ENCODE measurements around the gene HSD17B4.

DNA sequence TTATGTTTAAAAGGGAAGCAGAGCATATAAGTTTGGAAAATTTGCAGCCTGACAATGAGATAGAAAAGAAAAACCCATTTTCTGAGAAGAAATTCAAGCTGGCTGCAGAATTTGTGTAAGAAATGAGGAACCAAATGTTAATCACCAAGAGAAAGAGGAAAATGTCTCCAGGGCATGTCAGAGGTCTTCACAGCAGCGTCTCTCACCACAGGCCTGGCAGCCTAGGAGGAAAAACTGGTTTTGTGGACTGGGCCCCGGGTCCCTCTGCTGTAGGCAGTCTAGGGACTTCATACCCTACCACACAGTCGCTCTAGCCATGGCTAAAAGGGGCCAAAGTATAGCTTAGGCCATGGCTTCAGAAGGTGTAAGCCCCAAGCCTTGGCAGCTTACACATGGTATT, 32.1 kb upstream of the HSD17B4 start:
- TF ChIP-seq, protein P1, sequence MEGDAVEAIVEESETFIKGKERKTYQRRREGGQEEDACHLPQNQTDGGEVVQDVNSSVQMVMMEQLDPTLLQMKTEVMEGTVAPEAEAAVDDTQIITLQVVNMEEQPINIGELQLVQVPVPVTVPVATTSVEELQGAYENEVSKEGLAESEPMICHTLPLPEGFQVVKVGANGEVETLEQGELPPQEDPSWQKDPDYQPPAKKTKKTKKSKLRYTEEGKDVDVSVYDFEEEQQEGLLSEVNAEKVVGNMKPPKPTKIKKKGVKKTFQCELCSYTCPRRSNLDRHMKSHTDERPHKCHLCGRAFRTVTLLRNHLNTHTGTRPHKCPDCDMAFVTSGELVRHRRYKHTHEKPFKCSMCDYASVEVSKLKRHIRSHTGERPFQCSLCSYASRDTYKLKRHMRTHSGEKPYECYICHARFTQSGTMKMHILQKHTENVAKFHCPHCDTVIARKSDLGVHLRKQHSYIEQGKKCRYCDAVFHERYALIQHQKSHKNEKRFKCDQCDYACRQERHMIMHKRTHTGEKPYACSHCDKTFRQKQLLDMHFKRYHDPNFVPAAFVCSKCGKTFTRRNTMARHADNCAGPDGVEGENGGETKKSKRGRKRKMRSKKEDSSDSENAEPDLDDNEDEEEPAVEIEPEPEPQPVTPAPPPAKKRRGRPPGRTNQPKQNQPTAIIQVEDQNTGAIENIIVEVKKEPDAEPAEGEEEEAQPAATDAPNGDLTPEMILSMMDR (IDR thresholded peaks at IDR 0.05) = no peak
- no peak for TF ChIP-seq POLR2A (IDR thresholded peaks at IDR 0.05)
- no peak for TF ChIP-seq EP300 (IDR thresholded peaks at IDR 0.05)

All from ovary (tissue), 3 donors.